ENCODE data around the gene GNB1L. TPM values are rescaled to one million over a fixed set of nuclear protein-coding genes. Genes with fewer than 3 reads are reported as not detected.

Gene GNB1L
- total and polyA plus RNA-seq, 2 donors (not counting 1 experiment from before 2014, with no cell fraction given) = 6.6 to 12.1 TPM

DNA sequence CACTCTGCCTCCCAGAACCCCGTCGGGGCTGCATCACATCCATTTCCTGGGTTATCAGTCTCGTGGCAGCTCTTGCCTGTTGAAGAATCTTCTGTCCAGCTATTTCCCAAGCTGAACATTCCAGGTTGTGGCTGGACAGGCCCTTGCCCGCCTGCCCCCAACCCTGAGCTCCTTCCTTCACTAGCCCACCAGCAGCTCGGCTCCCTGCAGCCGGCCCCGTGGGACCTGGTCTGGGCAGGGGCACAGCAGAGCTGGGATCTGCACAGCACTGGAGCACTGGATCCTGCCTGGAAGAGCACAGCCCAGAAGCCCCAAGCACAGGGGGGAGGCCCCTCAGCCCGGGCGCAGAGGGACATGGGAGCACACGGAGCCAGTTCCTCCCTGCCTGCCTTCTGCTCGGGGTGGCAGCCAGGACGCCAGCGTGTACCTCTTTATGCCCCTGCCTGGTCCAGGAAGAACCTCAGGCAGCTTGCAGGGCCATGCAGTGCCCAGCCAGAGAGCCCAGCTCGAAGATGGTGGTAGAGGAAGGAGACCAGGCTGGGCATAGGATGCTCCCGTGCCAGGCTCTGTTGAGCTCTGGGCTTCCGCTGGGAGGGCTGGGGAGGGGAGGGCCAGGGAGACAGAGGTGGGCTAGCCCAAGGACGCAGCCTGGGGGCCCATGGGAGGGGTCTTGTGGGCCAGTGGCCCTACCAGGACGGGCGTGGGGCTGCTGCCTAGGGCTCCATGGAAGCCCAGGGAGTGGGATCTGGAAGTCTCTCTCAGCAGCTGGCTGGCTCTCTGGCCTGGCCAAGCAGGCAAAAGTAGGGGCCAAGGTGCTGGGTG, 16.6 kb upstream of the GNB1L start:
- peaks cover 3% of the 10 kb centered on the region for H3K79me2 ChIP-seq (ENCODE audit: control insufficient read depth, insufficient read depth, low read length)
- H3K27me3 ChIP-seq (replicated peaks in 1 of 4; ENCODE audit: control extremely low read depth in 1 of 4, control insufficient read depth in 3 of 4, insufficient read depth in 4 of 4, low read length in 3 of 4) = no peaks in the 10 kb centered on the region
- H3K4me2 ChIP-seq (replicated peaks; ENCODE audit: low read depth, low read length, poor library complexity, severe bottlenecking) = no peak overlapping the region
- CTCF ChIA-PET = interaction anchor here (0.6 kb wide), 1 partner anchor 32 kb away, joined by 3 read pairs; no protein-coding TSS in a partner anchor
- 93% methylated on average over 18 of the region's 19 CpGs for WGBS (ENCODE audit: insufficient coverage)
- Mint-ChIP-seq H3K27me3 (no peaks in the 10 kb centered on the region), H3K9me3 (ENCODE audit: insufficient read depth) (no peaks in the 10 kb centered on the region), H3K4me1 (no peaks in the 10 kb centered on the region), H3K27ac (no peak overlapping the region), H3K4me3 (no peak overlapping the region)
- TF ChIP-seq, protein P1, sequence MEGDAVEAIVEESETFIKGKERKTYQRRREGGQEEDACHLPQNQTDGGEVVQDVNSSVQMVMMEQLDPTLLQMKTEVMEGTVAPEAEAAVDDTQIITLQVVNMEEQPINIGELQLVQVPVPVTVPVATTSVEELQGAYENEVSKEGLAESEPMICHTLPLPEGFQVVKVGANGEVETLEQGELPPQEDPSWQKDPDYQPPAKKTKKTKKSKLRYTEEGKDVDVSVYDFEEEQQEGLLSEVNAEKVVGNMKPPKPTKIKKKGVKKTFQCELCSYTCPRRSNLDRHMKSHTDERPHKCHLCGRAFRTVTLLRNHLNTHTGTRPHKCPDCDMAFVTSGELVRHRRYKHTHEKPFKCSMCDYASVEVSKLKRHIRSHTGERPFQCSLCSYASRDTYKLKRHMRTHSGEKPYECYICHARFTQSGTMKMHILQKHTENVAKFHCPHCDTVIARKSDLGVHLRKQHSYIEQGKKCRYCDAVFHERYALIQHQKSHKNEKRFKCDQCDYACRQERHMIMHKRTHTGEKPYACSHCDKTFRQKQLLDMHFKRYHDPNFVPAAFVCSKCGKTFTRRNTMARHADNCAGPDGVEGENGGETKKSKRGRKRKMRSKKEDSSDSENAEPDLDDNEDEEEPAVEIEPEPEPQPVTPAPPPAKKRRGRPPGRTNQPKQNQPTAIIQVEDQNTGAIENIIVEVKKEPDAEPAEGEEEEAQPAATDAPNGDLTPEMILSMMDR (IDR thresholded peaks at IDR 0.05) = no peak
- no peak for TF ChIP-seq EZH2 (IDR thresholded peaks at IDR 0.05; ENCODE audit: borderline replicate concordance, insufficient read depth, low read depth, low read length, poor library complexity, severe bottlenecking)
- no peak overlapping the region for H3K4me3 ChIP-seq (ENCODE audit: control extremely low read depth in 1 of 5, extremely low read depth in 1 of 5, insufficient read depth in 1 of 5, low read depth in 2 of 5, low read length in 4 of 5)
- no peaks in the 10 kb centered on the region for H3K9me3 ChIP-seq (ENCODE audit: control extremely low read depth in 1 of 3, control insufficient read depth in 2 of 3, insufficient read depth in 1 of 3, low read length in 2 of 3)
- no peak overlapping the region for H2AFZ ChIP-seq (ENCODE audit: insufficient read depth, low read depth, low read length, poor library complexity, severe bottlenecking)
- no peaks in the 10 kb centered on the region for H4K20me1 ChIP-seq (ENCODE audit: control insufficient read depth, insufficient read depth, low read length, poor library complexity, severe bottlenecking)
- POLR2A ChIA-PET = no interaction called here
- ATAC-seq (ENCODE audit: low read depth) (no peak), DNase-seq (no peak)
- H3K9ac ChIP-seq (ENCODE audit: low read length) = no peak overlapping the region
- intact Hi-C loops (cut with micrococcal nuclease) = no loop called here
- no peak overlapping the region for H3K27ac ChIP-seq (ENCODE audit: low read length in 2 of 2)
- H3K36me3 ChIP-seq (replicated peaks in 1 of 2; ENCODE audit: control extremely low read depth in 1 of 2, control insufficient read depth in 1 of 2, extremely low read depth in 1 of 2, insufficient read depth in 2 of 2, low read length in 1 of 2) = no peaks in the 10 kb centered on the region
- no peaks in the 10 kb centered on the region for H3K4me1 ChIP-seq (ENCODE audit: control insufficient read depth in 2 of 2, insufficient read depth in 2 of 2, low read length in 2 of 2)

Data from B cell (primary cell).